Gastrocnemius medialis (tissue), 4 donors: ENCODE results near the gene ADD3. TPM values are rescaled to one million over a fixed set of nuclear protein-coding genes. Genes with fewer than 3 reads are reported as not detected.

ENCODE experiments used
- ATAC-seq, 2 donors: fragments of 150-250 bp; one replicate each; pipeline ENCODE4 v1.9.1; 2016
- DNase-seq, 2 donors: peaks; one replicate each; pipeline ENCODE4 v3.0.0-alpha.2; 2019
- H3K27ac ChIP-seq, 4 donors: fragments of 200-600 bp; sonication (generic); 1 replicate in 1 of 4; 2 replicates in 3 of 4; pipeline ENCODE4 v1.5.1; 2016 to 2018; ENCODE audit warnings: mild to moderate bottlenecking in 2 of 4, moderate library complexity in 1 of 4
- H3K27me3 ChIP-seq, 3 donors: fragments of 200-600 bp; sonication (generic) in 2 of 3; 1 replicate in 1 of 3; 2 replicates in 2 of 3; pipeline versions ENCODE4 v1.5.1 to v1.6.0; 2016 to 2019; ENCODE audit warnings: mild to moderate bottlenecking in 1 of 3, moderate library complexity in 1 of 3
- H3K36me3 ChIP-seq, 2 donors: fragments of 200-600 bp; sonication (generic) in 1 of 2; one replicate each; pipeline ENCODE4 v1.5.1; 2017 to 2018
- H3K4me1 ChIP-seq, 2 donors: fragments of 200-600 bp; sonication (generic) in 1 of 2; one replicate each; pipeline ENCODE4 v1.5.1; 2016 to 2017; ENCODE audit warnings: mild to moderate bottlenecking in 2 of 2
- H3K4me3 ChIP-seq, 4 donors: fragments of 200-600 bp; sonication (generic) in 3 of 4; 1 replicate in 1 of 4; 2 replicates in 3 of 4; pipeline ENCODE4 v1.5.1; 2016 to 2019; ENCODE audit warnings: mild to moderate bottlenecking in 2 of 4
- H3K9me3 ChIP-seq, 3 donors: fragments of 200-600 bp; sonication (generic) in 2 of 3; 1 replicate in 1 of 3; 2 replicates in 2 of 3; pipeline ENCODE4 v1.5.1; 2016 to 2019
- CTCF ChIP-seq, 5 experiments: fragments of 450-650 bp in 3 of 5; fragments of 200-600 bp in 2 of 5; sonication (generic) in 2 of 5; IDR thresholded peaks in 4 of 5; conservative IDR thresholded peaks in 1 of 5; 1 replicate in 4 of 5; 2 replicates in 1 of 5; pipeline ENCODE4 v1.5.1; 2016 to 2019; ENCODE audit warnings: antibody characterized with exemption in 5 of 5, mild to moderate bottlenecking in 3 of 5, moderate library complexity in 3 of 5
- POLR2A ChIP-seq, 2 donors: fragments of 450-650 bp; IDR thresholded peaks; one replicate each; pipeline ENCODE4 v1.6.1; 2017; ENCODE audit warnings: antibody characterized with exemption in 2 of 2, mild to moderate bottlenecking in 2 of 2, moderate library complexity in 2 of 2
- in situ Hi-C, 4 donors: fragments of 200-750 bp; cut with MboI; loops; one replicate each; pipeline versions ENCODE4 v1.15.0 to v1.8.0; 2017; ENCODE audit warnings: low sequenced_read_pairs in 4 of 4
- intact Hi-C: fragments of 100-400 bp; cut with DNase I; formaldehyde crosslinking; loops from one replicate; pipeline ENCODE4 v1.15.1; 2023; ENCODE audit warnings: low total_unique reads
- total RNA-seq, 4 donors: library from RNA; depleted of rRNA; stranded (reverse); fragments of >200 nt; gene quantifications; one replicate each; pipeline versions ENCODE4 v1.1.0 to v1.2.3, GENCODE V29; 2016

ADD3 gene
- total RNA-seq, 4 donors from 2014 or later, result 16.0 to 31.3 (median 18.4) TPM

GRCh38 chr10:109987452-109988211, 20.2 kb upstream of the ADD3 start:
- TF ChIP-seq CTCF (IDR thresholded peaks at IDR 0.05 in 4 of 5, conservative IDR thresholded peaks at IDR 0.05 in 1 of 5), result no peak
- no peak for TF ChIP-seq POLR2A (IDR thresholded peaks at IDR 0.05)
- Histone ChIP-seq H3K4me3 (no peak overlapping the region), H3K27ac (no peak overlapping the region), H3K27me3 (no peaks in the 10 kb centered on the region), H3K36me3 (no peaks in the 10 kb centered on the region), H3K4me1 (no peaks in the 10 kb centered on the region), H3K9me3 (no peaks in the 10 kb centered on the region)
- no peak for DNase-seq
- in situ Hi-C loops, result no loop called here
- no peak for ATAC-seq
- intact Hi-C loops, result no loop called here

- Histone ChIP-seq H3K4me1 (no peaks in the 10 kb centered on the region), H3K27ac (no peak overlapping the region), H3K4me3 (no peak overlapping the region), H3K9me3 (no peaks in the 10 kb centered on the region), H3K36me3 (no peaks in the 10 kb centered on the region), H3K27me3 (no peaks in the 10 kb centered on the region)
- no peak for ATAC-seq
- intact Hi-C loops, result no loop called here
- TF ChIP-seq POLR2A (IDR thresholded peaks at IDR 0.05) (no peak), CTCF (IDR thresholded peaks at IDR 0.05 in 4 of 5, conservative IDR thresholded peaks at IDR 0.05 in 1 of 5) (no peak)
- in situ Hi-C loops, result no loop called here
- no peak for DNase-seq
Observed at GRCh38 chr10:109988212-109988596, 19.6 kb upstream of the ADD3 start.

- DNase-seq (no peak), ATAC-seq (no peak)
- Histone ChIP-seq H3K4me3 (no peak overlapping the region), H3K9me3 (no peaks in the 10 kb centered on the region), H3K36me3 (no peaks in the 10 kb centered on the region), H3K27ac (no peak overlapping the region), H3K27me3 (no peaks in the 10 kb centered on the region), H3K4me1 (no peaks in the 10 kb centered on the region)
- intact Hi-C loops, result no loop called here
- in situ Hi-C loops, result no loop called here
- TF ChIP-seq CTCF (IDR thresholded peaks at IDR 0.05 in 4 of 5, conservative IDR thresholded peaks at IDR 0.05 in 1 of 5) (no peak), POLR2A (IDR thresholded peaks at IDR 0.05) (no peak)
Observed at GRCh38 chr10:109991266-109991855, 16.4 kb upstream of the ADD3 start.

- no peaks in the 10 kb centered on the region for H3K4me1 ChIP-seq
- H3K27me3 ChIP-seq, result no peaks in the 10 kb centered on the region
- no peak for TF ChIP-seq CTCF (IDR thresholded peaks at IDR 0.05 in 4 of 5, conservative IDR thresholded peaks at IDR 0.05 in 1 of 5)
- TF ChIP-seq POLR2A (IDR thresholded peaks at IDR 0.05), result no peak
- intact Hi-C loops, result no loop called here
- no peak for ATAC-seq
- H3K27ac ChIP-seq, result no peak overlapping the region
- no peak overlapping the region for H3K4me3 ChIP-seq
- in situ Hi-C loops, result no loop called here
- H3K9me3 ChIP-seq, result no peaks in the 10 kb centered on the region
- H3K36me3 ChIP-seq, result no peaks in the 10 kb centered on the region
- DNase-seq, result no peak
Observed at GRCh38 chr10:109992485-109992884, 15.3 kb upstream of the ADD3 start.
